ENCODE results near the gene TMEM101.
"Not testable (repeated sequence)": the region's sequence is repeated elsewhere in the genome, so short reads cannot be mapped to it uniquely, and the experiment has no call there.

GRCh38 chr17:44034688-44035087 is 19.9 kb upstream of the TMEM101 start:
- TF ChIP-seq EZH2 (IDR thresholded peaks at IDR 0.05; ENCODE audit: borderline replicate concordance, low read depth, low read length, severe bottlenecking); CTCF (IDR thresholded peaks at IDR 0.05; ENCODE audit: extremely low read depth in 1 of 2, insufficient read depth in 1 of 2, low read depth in 1 of 2, low read length in 2 of 2); POLR2AphosphoS5 (IDR thresholded peaks at IDR 0.05; ENCODE audit: insufficient read depth, low read depth, low read length); POLR2A (IDR thresholded peaks at IDR 0.05; ENCODE audit: low read depth, low read length); MAX (IDR thresholded peaks at IDR 0.05; ENCODE audit: insufficient read depth, insufficient read length); JUN (IDR thresholded peaks at IDR 0.05; ENCODE audit: borderline replicate concordance, insufficient read depth, insufficient read length, low read depth); FOS (IDR thresholded peaks at IDR 0.05; ENCODE audit: borderline replicate concordance, insufficient read depth, low read length): not testable (repeated sequence)

Data from endothelial cell of umbilical vein (primary cell).